Measurements from ENCODE around the gene MIF4GD.

DNA sequence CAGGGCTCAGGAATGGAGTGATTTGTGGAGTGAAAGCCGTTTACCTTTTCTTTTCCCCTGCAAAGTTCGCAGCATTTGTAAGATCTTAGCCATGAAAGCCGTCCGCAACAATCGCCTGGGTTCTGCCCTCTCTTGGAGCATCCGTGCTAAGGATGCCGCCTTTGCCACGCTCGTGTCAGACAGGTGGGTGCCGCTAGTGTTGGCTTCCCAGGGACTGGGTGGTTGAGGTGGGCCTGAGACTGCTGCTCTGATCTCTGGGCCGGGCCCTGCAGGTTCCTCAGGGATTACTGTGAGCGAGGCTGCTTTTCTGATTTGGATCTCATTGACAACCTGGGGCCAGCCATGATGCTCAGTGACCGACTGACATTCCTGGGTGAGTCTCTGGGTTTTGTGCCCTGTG is 38.2 kb downstream of the MIF4GD start:
- TF ChIP-seq, protein P1, sequence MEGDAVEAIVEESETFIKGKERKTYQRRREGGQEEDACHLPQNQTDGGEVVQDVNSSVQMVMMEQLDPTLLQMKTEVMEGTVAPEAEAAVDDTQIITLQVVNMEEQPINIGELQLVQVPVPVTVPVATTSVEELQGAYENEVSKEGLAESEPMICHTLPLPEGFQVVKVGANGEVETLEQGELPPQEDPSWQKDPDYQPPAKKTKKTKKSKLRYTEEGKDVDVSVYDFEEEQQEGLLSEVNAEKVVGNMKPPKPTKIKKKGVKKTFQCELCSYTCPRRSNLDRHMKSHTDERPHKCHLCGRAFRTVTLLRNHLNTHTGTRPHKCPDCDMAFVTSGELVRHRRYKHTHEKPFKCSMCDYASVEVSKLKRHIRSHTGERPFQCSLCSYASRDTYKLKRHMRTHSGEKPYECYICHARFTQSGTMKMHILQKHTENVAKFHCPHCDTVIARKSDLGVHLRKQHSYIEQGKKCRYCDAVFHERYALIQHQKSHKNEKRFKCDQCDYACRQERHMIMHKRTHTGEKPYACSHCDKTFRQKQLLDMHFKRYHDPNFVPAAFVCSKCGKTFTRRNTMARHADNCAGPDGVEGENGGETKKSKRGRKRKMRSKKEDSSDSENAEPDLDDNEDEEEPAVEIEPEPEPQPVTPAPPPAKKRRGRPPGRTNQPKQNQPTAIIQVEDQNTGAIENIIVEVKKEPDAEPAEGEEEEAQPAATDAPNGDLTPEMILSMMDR (IDR thresholded peaks at IDR 0.05) = no peak
- TF ChIP-seq POLR2A (IDR thresholded peaks at IDR 0.05) (no peak), POLR2AphosphoS5 (IDR thresholded peaks at IDR 0.05) (no peak)
